NCI-H345 treated with DMSO at 0.1 percent for 48 hours (cell line): Measurements from ENCODE around the gene RHOB.

Experiments used
- DNase-seq: peaks from one replicate; lab custom pipeline; 2025; ENCODE audit not compliant: unreplicated experiment; lab: John Stamatoyannopoulos, UW

The RHOB gene

GRCh38 chr2:20436716-20437470 is 10.0 kb upstream of the RHOB start:
- DNase-seq, result no peak

- peak; percentile 42 for DNase-seq
These were observed 8.3 kb upstream of the RHOB start for GRCh38 chr2:20438334-20439192.

GRCh38 chr2:20439193-20439475 is 7.7 kb upstream of the RHOB start:
- no peak for DNase-seq

GRCh38 chr2:20439503-20439902 is 7.4 kb upstream of the RHOB start:
- no peak for DNase-seq

GRCh38 chr2:20440001-20440560 is 6.8 kb upstream of the RHOB start:
- DNase-seq, result no peak

- DNase-seq, result no peak
These were observed 3.5 kb upstream of the RHOB start for GRCh38 chr2:20443276-20443920.

GRCh38 chr2:20444101-20444992 is 2.5 kb upstream of the RHOB start:
- no peak for DNase-seq

- no peak for DNase-seq
These were observed 1.6 kb upstream of the RHOB start for GRCh38 chr2:20444993-20445910.

GRCh38 chr2:20446255-20446916 is 488 bp upstream of the RHOB start:
- no peak for DNase-seq

GRCh38 chr2:20447437-20448245 is 767 bp downstream of the RHOB start:
- DNase-seq, result peak; percentile 36

- DNase-seq, result no peak
These were observed 1.5 kb downstream of the RHOB start for GRCh38 chr2:20448246-20448976.

- no peak for DNase-seq
These were observed 2.1 kb downstream of the RHOB start for GRCh38 chr2:20448977-20449306.

GRCh38 chr2:20449501-20450200 is 2.8 kb downstream of the RHOB start:
- no peak for DNase-seq

GRCh38 chr2:20450201-20450999 is 3.5 kb downstream of the RHOB start:
- no peak for DNase-seq

- no peak for DNase-seq
These were observed 4.1 kb downstream of the RHOB start for GRCh38 chr2:20451000-20451290.

- no peak for DNase-seq
These were observed 4.5 kb downstream of the RHOB start for GRCh38 chr2:20451341-20451740.
